ENCODE results near the gene CCDC91. TPM values are rescaled to one million over a fixed set of nuclear protein-coding genes. Genes with fewer than 3 reads are reported as not detected.
A peak's percentile ranks its signal among the peaks of the same experiment; 100 is the strongest.

Gene CCDC91
- total RNA-seq = 23.5 and 34.4 TPM in 2 replicates

GRCh38 chr12:28190321-28191050, at the start of gene CCDC91:
Gene CCDC91 (plus strand): TSS chr12:28190456. CDS start chr12:28257216, 66,760 bp downstream.

Small RNAs within 50 kb of the gene (small RNA-seq; reads per million reads assigned to genes)
- gene RNA5SP355 (ENCODE audit: low replicate concordance) = 4.2 reads per million, percentile 85 among the genes with 10 or more reads in this experiment
- 0.16 reads per million for gene RNU4-54P (ENCODE audit: low replicate concordance)

Other genes with a start within 250 kb of the CCDC91 start
- 1.8 and 11.5 TPM in 2 replicates for gene PTHLH, start 217.7 kb upstream of the CCDC91 start, total RNA-seq